Left forelimb (tissue), 1 donor: ENCODE data around the gene EPHA4.

ENCODE experiments used
- DNase-seq: peaks from one replicate; pipeline ENCODE4 v3.0.0-alpha.2; 2018; ENCODE audit warnings: low spot score

The EPHA4 gene

GRCh38 chr2:221571551-221572218 lies 419 bp downstream of the EPHA4 start:
- no peak for DNase-seq

GRCh38 chr2:221571025-221571550 lies 1.0 kb downstream of the EPHA4 start:
- DNase-seq, result peak; percentile 77

DNA sequence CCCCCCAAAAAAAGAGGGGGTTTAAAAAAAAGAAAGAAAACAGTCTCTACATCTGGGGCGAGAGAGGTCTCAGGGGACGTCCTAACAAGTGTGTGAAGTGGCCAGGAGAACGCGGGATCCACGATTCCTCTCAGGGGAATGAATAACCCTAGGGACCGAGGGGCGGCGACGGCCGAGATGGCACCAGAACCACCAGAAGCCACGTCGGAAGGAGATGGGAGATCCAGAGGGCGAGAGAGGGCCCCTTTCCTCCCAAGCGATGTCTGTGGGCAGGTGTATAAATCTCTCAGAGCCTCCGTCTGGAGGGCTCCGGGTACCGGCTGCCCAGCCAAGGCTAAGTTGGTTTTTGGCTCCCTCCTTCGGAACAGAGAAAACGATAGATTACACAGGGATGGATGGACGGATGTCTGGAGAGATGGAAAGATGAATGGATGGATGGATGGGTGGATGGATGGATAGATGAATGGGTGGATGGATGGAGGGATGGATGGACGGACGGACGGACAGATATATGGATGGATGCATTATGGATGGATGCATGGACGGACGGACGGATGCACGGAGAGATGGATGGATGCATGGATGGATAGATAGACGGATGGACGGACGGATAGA lies 1.7 kb downstream of the EPHA4 start:
- no peak for DNase-seq

- no peak for DNase-seq
Observed at GRCh38 chr2:221569871-221570270, 2.2 kb downstream of the EPHA4 start.

GRCh38 chr2:221569425-221569845 lies 2.7 kb downstream of the EPHA4 start:
- no peak for DNase-seq

DNA sequence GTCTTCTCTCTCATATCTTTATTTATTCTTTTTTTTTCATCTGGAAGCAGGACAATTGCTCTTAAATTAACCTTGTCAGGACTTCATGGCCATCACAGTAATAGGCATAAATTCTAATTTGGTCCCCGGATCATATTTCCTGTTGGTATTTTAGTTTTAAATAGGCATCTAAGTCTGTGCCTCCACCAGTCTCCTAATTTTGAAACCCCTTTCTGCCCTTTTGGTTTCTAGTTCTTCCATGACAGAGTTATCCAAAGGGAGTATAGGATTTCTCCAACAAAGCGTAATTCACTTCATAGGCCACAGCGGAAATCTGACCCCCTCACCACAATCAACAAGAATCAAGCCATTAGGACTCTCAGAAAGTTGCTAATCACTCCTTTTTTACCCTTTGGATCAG lies 3.8 kb downstream of the EPHA4 start:
- no peak for DNase-seq

GRCh38 chr2:221567809-221568208 lies 4.3 kb downstream of the EPHA4 start:
- no peak for DNase-seq

GRCh38 chr2:221567231-221567760 lies 4.8 kb downstream of the EPHA4 start:
- DNase-seq, result no peak

GRCh38 chr2:221563270-221563985 lies 8.7 kb downstream of the EPHA4 start:
- no peak for DNase-seq

DNA sequence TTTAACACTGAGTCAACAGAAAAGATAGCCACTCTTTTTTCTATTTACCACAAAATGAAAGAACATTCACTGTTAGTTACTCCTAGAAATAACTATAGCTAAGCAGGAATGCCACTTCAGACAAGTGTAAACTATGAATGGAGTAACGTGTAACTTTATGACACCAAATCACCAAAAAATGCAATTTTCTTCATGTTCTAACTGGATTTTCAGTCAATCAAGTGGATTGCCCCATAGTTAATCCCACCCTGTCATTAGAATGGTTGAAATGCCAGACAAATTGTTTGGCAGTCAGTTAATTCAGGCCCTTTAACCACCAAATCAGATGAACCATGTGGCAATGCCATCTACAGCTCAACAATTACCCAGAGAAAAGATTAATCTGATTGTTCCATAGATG lies 9.9 kb downstream of the EPHA4 start:
- DNase-seq, result no peak

GRCh38 chr2:221561770-221562169 lies 10.3 kb downstream of the EPHA4 start:
- no peak for DNase-seq

DNA sequence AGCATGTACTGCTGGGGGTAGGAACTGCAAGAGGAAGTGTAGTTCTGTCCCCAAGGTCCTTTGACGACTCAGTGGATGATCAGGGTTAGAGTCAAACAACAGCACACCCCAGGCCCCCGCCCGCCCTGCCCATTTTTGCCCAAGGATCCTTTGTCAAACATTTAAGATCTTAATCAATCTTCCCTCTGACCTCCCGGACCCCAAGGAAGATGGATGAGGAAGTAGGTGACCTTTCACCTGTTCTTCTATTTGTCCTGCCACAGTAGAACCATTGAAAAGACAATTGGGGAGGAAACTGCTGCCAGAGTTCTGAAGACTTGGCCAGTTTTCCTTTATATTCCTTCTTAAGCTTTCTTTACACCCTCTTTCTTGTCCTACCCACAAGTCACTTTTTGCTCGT lies 12.1 kb downstream of the EPHA4 start:
- DNase-seq, result no peak

DNA sequence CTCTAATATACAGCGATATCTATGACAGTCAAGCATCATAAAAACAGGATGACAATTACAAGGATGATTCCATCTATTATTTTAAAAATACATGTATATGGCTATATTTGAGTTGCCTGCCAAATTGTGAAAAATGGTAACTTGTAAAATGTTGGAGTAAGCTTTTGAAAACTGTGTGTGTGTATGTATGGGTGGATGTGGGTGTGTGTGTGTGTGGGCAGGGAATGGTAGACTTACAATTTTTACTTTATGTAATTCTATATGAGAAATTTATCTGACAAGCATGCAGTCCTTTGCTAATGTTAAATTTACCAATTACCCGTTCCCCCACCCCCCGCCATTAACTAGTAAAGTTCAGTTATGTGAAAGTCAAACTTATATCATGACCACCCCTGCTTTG lies 14.0 kb downstream of the EPHA4 start:
- no peak for DNase-seq

DNA sequence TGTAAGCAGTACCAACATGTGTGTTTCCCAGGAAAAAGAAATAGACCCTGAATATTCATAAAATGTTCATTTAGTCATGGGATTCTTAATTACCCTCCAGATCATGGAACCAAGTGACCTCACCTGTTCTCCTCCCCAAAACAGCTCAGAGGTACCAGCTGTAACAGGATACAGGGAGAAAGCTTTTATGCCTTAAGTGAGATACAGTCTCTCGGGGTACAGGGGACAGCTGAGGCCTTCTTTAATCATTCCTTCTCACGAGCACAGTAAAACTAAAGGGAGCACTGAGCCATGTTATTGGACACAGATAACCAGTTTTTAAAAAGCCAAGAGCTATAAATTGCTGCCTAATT lies 16.6 kb downstream of the EPHA4 start:
- DNase-seq, result no peak

GRCh38 chr2:221554769-221555493 lies 17.2 kb downstream of the EPHA4 start:
- DNase-seq, result no peak

DNA sequence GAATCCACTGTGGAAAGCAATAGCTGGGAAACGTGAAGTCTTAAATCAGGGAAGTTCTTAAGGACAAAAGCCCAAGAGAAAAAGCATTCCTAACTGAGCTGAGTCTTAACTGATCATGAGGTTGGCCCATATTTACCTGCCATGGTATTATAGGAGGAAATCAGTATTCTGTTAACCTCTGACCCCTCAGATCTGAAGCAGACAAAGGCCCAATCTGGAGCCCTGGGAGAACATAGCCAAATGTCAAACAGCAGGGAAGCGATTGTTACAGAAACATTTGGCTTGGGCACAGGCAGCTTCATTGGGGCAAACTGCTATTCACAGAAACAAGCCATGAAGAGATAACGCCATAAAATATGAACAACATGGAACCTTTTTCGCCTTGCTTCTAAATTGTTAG lies 18.8 kb downstream of the EPHA4 start:
- DNase-seq, result no peak

DNA sequence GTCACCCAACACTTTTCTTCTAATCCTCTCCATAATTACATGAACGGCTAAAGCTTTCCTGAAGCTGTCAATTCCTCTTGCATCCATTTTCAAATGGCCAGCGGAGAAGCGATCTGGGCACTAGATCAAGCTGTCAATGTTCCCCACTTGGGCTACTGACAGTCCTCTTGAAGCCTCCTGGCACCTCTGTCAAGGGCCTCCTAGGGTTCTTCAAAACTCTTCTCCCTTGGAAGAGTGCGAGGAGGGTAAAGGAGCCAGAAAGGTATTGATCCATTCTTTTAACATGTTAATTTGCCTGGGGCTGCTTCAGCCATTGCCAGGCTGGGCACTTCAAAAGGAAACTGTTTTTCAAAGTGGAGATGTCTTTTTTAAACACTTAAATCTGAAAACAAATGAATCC lies 19.8 kb downstream of the EPHA4 start:
- no peak for DNase-seq

- DNase-seq, result no peak
Observed at GRCh38 chr2:221551864-221552263, 20.2 kb downstream of the EPHA4 start.

GRCh38 chr2:221549143-221549542 lies 23.0 kb downstream of the EPHA4 start:
- no peak for DNase-seq

- no peak for DNase-seq
Observed at GRCh38 chr2:221546505-221547225, 25.4 kb downstream of the EPHA4 start.

DNA sequence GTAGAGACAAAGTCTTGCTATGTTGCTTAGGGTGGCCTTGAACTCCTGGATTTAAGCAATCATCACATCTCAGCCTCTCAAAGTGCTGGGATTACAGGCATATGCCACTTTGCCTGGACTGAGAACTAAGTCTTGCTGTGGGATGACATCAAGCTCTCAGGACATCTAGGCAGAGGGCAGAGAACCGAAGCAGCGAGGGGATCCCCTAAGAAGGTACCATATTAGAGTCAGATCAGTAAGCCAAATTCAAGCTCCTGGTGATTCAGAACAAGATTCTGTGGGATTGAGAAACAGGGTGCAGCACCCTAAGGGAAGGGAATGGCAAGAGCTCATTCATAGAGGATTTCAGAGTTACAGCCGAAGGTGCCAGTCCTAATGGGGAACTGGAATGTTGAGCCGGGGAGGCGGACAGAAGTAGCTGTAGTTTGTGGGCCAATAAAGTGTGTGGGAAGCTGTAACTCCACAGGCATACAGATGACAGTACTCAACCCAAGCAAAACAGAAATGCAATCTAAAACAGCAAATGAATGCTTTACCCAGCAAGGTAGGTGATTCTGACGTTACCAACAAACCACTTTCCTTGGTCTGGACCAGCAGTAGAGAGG lies 30.9 kb downstream of the EPHA4 start:
- DNase-seq, result no peak
